Body of pancreas (tissue), 4 donors: ENCODE results near the gene C19orf33.

Experiments used
- POLR2A ChIP-seq, 3 donors: fragments of 450-650 bp; IDR thresholded peaks; one replicate each; pipeline ENCODE4 v1.6.1; 2016; ENCODE audit warnings: antibody characterized with exemption in 3 of 3, mild to moderate bottlenecking in 2 of 3
- TF ChIP-seq, protein P1 (sequence below), 7 experiments: fragments of 450-650 bp in 4 of 7; fragments of 200-600 bp in 3 of 7; sonication (generic) in 3 of 7; IDR thresholded peaks; one replicate each; pipeline ENCODE4 v1.5.1; 2016 to 2019; ENCODE audit warnings: antibody characterized with exemption in 7 of 7

DNA sequence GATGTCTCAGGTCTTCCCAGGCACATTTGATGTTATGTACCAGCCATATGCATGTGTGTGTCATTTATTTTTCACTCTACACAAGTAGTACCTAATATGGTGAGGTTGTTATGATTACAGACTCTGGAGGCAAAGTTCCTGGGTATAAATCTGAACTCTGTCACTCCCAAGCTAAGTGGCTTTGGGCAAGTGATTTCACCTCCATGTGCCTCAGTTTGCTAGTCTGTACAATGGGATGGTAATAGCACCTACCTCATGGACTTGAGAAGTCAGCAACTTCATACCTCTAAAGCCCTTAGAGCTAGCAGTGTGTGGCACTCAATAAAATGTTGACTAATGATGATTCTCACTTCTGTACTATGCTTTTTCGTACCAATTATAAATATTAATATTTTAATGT, 27.7 kb downstream of the C19orf33 start:
- TF ChIP-seq, protein P1, sequence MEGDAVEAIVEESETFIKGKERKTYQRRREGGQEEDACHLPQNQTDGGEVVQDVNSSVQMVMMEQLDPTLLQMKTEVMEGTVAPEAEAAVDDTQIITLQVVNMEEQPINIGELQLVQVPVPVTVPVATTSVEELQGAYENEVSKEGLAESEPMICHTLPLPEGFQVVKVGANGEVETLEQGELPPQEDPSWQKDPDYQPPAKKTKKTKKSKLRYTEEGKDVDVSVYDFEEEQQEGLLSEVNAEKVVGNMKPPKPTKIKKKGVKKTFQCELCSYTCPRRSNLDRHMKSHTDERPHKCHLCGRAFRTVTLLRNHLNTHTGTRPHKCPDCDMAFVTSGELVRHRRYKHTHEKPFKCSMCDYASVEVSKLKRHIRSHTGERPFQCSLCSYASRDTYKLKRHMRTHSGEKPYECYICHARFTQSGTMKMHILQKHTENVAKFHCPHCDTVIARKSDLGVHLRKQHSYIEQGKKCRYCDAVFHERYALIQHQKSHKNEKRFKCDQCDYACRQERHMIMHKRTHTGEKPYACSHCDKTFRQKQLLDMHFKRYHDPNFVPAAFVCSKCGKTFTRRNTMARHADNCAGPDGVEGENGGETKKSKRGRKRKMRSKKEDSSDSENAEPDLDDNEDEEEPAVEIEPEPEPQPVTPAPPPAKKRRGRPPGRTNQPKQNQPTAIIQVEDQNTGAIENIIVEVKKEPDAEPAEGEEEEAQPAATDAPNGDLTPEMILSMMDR (IDR thresholded peaks at IDR 0.05) = no peak
- no peak for TF ChIP-seq POLR2A (IDR thresholded peaks at IDR 0.05)
